GM20431 (cell line): ENCODE measurements around the gene PTGFRN.
"Not testable (repeated sequence)": the region's sequence is repeated elsewhere in the genome, so short reads cannot be mapped to it uniquely, and the experiment has no call there.

ENCODE experiments used
- in situ Hi-C: fragments of 300-500 bp; cut with MseI, MboI; formaldehyde crosslinking; loops from one replicate; pipeline ENCODE4 v1.15.0; 2020; ENCODE audit warnings: low sequenced_read_pairs; ENCODE audit not compliant: unreplicated experiment

Gene PTGFRN

DNA sequence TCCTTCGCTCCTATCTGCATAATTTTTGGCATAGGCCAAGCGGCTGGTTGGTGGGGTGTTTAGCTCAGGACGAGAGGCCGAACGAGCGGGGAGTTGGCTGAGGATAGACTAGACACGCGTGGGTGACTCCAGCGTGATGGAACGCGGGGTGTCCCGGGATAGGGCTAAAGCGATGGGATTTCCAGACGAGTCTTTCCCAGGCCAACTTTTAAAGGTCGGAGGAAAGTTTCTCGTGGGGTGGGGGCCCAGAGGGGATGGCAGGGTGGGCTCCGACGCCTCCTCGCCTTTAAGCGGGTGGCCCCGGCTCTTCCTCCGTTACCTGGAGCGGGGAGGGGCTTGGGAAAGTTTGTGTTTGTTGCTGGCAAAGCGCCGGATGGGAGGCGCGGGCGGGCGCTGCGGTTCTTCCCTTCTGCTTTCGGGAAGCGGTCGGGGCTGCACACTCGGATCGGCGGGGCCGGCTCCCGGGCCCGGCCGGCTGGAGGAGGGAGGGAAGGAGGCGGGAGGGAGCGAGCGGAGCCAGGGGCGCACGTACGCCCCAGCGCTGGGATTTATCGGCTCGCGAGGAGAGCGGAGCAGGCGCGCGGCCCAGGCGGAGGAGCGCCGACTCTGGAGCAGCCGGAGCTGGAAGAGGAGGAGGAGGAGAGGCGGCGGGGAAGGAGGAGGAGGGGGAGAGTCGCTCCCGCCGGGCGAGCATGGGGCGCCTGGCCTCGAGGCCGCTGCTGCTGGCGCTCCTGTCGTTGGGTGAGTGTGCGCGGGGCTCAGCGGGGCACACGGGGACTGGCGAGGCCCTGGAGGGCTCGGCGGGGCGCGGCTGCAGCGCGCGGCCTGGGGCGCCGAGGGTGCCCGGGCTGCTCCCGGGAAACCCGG, at the start of gene PTGFRN:
Gene PTGFRN (plus strand): TSS at position 405 of the 867 bp plus-strand sequence. CDS start 288 bp downstream, at position 693.
- in situ Hi-C loops: no loop called here

- in situ Hi-C loops: not testable (repeated sequence)
Measured at GRCh38 chr1:116860167-116860566, 49.5 kb upstream of the PTGFRN start.

- in situ Hi-C loops: no loop called here
Measured at GRCh38 chr1:116861137-116861536, 48.6 kb upstream of the PTGFRN start.

DNA sequence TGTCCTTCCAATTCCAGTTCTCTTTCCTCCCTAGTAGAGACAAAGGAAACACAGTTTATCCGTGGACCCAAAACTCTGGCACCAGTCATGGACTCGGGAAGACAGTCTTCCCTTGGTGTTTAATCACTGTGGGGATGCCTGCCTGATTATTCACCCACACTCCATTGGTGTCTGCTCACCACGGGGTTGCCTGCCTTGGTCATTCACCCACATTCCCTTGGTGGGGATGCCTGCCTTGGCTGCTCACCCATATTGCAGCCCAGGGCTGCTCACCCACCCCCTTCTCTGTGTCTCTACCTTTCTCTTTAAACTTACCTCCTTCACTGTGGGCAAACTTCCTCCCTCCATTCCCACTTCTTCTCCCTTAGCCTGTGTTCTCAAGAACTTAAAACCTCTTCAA, 46.7 kb upstream of the PTGFRN start:
- in situ Hi-C loops: not testable (repeated sequence)

- in situ Hi-C loops: not testable (repeated sequence)
Measured at GRCh38 chr1:116866478-116866877, 43.2 kb upstream of the PTGFRN start.

- in situ Hi-C loops: no loop called here
Measured at GRCh38 chr1:116868385-116868784, 41.3 kb upstream of the PTGFRN start.

- in situ Hi-C loops: no loop called here
Measured at GRCh38 chr1:116869611-116870010, 40.1 kb upstream of the PTGFRN start.

GRCh38 chr1:116870300-116870699, 39.4 kb upstream of the PTGFRN start:
- in situ Hi-C loops: no loop called here

DNA sequence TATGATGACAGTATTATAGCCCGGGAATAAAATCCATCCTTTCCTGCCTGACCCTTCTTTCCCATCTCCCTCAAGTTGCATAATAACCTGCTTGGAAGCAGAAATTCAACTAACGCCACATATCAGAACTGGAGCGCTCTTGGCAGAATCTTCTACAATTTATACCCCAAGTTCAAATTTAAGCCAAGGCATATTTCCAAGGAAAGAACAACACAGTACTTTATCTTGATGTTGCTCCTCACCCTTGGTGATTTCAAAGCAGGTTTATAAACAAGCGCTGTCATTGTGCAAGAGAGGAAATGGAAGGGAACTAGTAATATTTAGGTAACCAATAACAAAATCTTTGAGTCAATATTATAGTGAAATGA, 38.0 kb upstream of the PTGFRN start:
- in situ Hi-C loops: no loop called here

GRCh38 chr1:116873680-116874271, 35.9 kb upstream of the PTGFRN start:
- in situ Hi-C loops: no loop called here

- in situ Hi-C loops: no loop called here
Measured at GRCh38 chr1:116874733-116875249, 34.9 kb upstream of the PTGFRN start.

- in situ Hi-C loops: no loop called here
Measured at GRCh38 chr1:116875391-116875790, 34.3 kb upstream of the PTGFRN start.

GRCh38 chr1:116875946-116876345, 33.8 kb upstream of the PTGFRN start:
- in situ Hi-C loops: not testable (repeated sequence)

DNA sequence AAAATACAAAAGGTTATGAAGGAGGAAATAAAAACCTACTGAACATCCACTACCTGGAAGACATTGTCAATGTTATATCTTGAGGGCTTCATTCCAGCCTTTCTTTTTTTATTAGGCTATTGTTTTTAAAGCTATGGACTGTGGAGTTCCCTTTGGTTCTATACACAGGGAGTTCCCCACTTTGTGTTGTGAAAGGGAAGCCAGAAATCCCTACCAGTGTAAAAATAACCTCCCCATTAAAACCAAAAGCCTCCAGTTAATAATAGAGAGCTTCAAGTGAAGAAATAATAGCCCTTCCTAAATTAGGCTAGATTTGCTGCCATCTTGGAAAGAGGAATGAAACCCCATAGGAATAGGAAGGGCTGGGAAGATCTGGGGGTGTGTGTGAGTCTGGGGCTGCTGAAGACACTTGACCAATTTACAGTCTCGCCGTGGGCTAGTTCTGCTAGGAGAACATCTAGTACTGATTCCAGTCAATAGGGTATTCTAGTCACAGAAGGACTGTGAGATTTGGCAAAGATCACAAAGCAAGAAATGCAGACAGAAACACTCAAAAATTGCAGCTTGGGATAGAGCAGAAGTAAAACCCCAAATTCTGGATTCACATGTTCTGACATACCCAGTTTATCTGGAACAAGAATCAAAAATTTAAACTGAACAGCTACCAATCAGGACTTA, 32.4 kb upstream of the PTGFRN start:
- in situ Hi-C loops: no loop called here

GRCh38 chr1:116878804-116879477, 30.8 kb upstream of the PTGFRN start:
- in situ Hi-C loops: no loop called here

- in situ Hi-C loops: no loop called here
Measured at GRCh38 chr1:116879478-116880133, 30.1 kb upstream of the PTGFRN start.

- in situ Hi-C loops: no loop called here
Measured at GRCh38 chr1:116880917-116881316, 28.8 kb upstream of the PTGFRN start.

DNA sequence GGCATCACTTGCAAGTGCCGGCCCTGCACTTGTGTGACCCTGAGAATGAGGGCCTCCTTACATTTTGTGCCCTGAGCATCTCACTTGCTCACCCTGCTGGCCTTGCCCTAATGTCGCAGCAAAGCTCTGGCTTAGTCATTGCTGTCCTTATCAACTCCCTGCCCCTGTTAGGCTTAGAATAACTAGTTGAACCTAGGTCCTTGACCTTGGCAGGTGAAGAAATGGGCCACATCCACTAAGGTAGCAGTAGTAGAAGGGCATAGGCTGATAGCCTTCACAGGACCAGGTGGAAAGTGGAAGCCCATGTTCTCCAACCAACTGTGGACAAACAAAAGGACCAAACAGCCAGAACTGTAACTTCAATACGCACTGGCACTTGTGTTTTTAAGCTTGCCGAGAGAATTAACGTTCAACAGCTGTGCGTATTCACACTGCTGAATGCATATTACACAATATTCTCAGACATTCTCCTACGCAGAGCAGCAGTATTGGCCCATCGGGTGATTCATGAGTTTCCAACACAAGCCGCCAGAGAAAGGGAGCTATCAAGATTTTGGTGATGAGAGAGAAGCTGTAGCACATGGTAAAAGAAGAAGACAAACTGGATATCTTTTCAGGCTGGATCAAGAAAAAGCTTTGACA, 27.7 kb upstream of the PTGFRN start:
- in situ Hi-C loops: no loop called here

- in situ Hi-C loops: no loop called here
Measured at GRCh38 chr1:116882866-116883265, 26.9 kb upstream of the PTGFRN start.
